Measurements from ENCODE around the gene PKHD1.
A peak's percentile ranks its signal among the peaks of the same experiment; 100 is the strongest.

Gene PKHD1

GRCh38 chr6:51626391-51626790 lies 461.0 kb downstream of the PKHD1 start:
- WGBS, 2 experiments (ENCODE audit: insufficient coverage in 2 of 2), result no CpG with 5 or more reads among the region's 1 CpG
- H3K9me3 ChIP-seq (ENCODE audit: control insufficient read depth, low read length), result no peaks in the 10 kb centered on the region

GRCh38 chr6:51625566-51625965 lies 461.8 kb downstream of the PKHD1 start:
- H3K9me3 ChIP-seq (ENCODE audit: control insufficient read depth, low read length), result no peaks in the 10 kb centered on the region
- WGBS, 2 experiments (ENCODE audit: insufficient coverage in 2 of 2), result 90 to 100% methylated on average over 1 to 2 of the region's 4 CpGs

More at GRCh38 chr6:51626391-51626790, 461.0 kb downstream of the PKHD1 start:
- H3K27ac ChIP-seq (ENCODE audit: low read depth, low read length, severe bottlenecking), result no peak overlapping the region
- no peak overlapping the region for H3K4me3 ChIP-seq (ENCODE audit: extremely low read depth, insufficient read depth, low read length, poor library complexity, severe bottlenecking)
- no peaks in the 10 kb centered on the region for H3K36me3 ChIP-seq (ENCODE audit: control insufficient read depth, insufficient read depth, low read length)
- no peaks in the 10 kb centered on the region for H3K4me1 ChIP-seq (ENCODE audit: control insufficient read depth, insufficient read depth, low read length, poor library complexity, severe bottlenecking)

GRCh38 chr6:51620971-51621370 lies 466.4 kb downstream of the PKHD1 start:
- Histone ChIP-seq H3K9me3 (ENCODE audit: control insufficient read depth, low read length) (no peaks in the 10 kb centered on the region), H3K4me3 (ENCODE audit: extremely low read depth, insufficient read depth, low read length, poor library complexity, severe bottlenecking) (no peak overlapping the region), H3K36me3 (ENCODE audit: control insufficient read depth, insufficient read depth, low read length) (no peaks in the 10 kb centered on the region), H3K27ac (ENCODE audit: low read depth, low read length, severe bottlenecking) (no peak overlapping the region), H3K4me1 (ENCODE audit: control insufficient read depth, insufficient read depth, low read length, poor library complexity, severe bottlenecking) (no peaks in the 10 kb centered on the region)
- WGBS, 2 experiments (ENCODE audit: insufficient coverage in 2 of 2), result no CpG with 5 or more reads among the region's 1 CpG

More at GRCh38 chr6:51625566-51625965, 461.8 kb downstream of the PKHD1 start:
- Histone ChIP-seq H3K36me3 (ENCODE audit: control insufficient read depth, insufficient read depth, low read length) (no peaks in the 10 kb centered on the region), H3K4me3 (ENCODE audit: extremely low read depth, insufficient read depth, low read length, poor library complexity, severe bottlenecking) (no peak overlapping the region), H3K27ac (ENCODE audit: low read depth, low read length, severe bottlenecking) (no peak overlapping the region), H3K4me1 (ENCODE audit: control insufficient read depth, insufficient read depth, low read length, poor library complexity, severe bottlenecking) (no peaks in the 10 kb centered on the region)

GRCh38 chr6:51619042-51619799 lies 468.2 kb downstream of the PKHD1 start:
- H3K36me3 ChIP-seq (ENCODE audit: control insufficient read depth, insufficient read depth, low read length), result no peaks in the 10 kb centered on the region
- H3K4me3 ChIP-seq (ENCODE audit: extremely low read depth, insufficient read depth, low read length, poor library complexity, severe bottlenecking), result no peak overlapping the region
- no peaks in the 10 kb centered on the region for H3K9me3 ChIP-seq (ENCODE audit: control insufficient read depth, low read length)
- no peaks in the 10 kb centered on the region for H3K4me1 ChIP-seq (ENCODE audit: control insufficient read depth, insufficient read depth, low read length, poor library complexity, severe bottlenecking)
- H3K27ac ChIP-seq (ENCODE audit: low read depth, low read length, severe bottlenecking), result no peak overlapping the region
- 81 to 95% methylated on average over 3 of the region's 6 CpGs for WGBS, 2 experiments (ENCODE audit: insufficient coverage in 2 of 2)

- Histone ChIP-seq H3K4me1 (ENCODE audit: control insufficient read depth, insufficient read depth, low read length, poor library complexity, severe bottlenecking) (no peaks in the 10 kb centered on the region), H3K9me3 (ENCODE audit: control insufficient read depth, low read length) (no peaks in the 10 kb centered on the region), H3K4me3 (ENCODE audit: extremely low read depth, insufficient read depth, low read length, poor library complexity, severe bottlenecking) (no peak overlapping the region), H3K27ac (ENCODE audit: low read depth, low read length, severe bottlenecking) (no peak overlapping the region), H3K36me3 (ENCODE audit: control insufficient read depth, insufficient read depth, low read length) (no peaks in the 10 kb centered on the region)
Measured at GRCh38 chr6:51618563-51618962, 468.9 kb downstream of the PKHD1 start.

- no peaks in the 10 kb centered on the region for H3K9me3 ChIP-seq (ENCODE audit: control insufficient read depth, low read length)
Measured at GRCh38 chr6:51617751-51618150, 469.7 kb downstream of the PKHD1 start.

GRCh38 chr6:51616243-51616642 lies 471.2 kb downstream of the PKHD1 start:
- no peaks in the 10 kb centered on the region for H3K4me1 ChIP-seq (ENCODE audit: control insufficient read depth, insufficient read depth, low read length, poor library complexity, severe bottlenecking)
- WGBS, 2 experiments (ENCODE audit: insufficient coverage in 2 of 2), result 83 to 86% methylated on average over 1 of the region's 1 CpG

More at GRCh38 chr6:51617751-51618150, 469.7 kb downstream of the PKHD1 start:
- no peaks in the 10 kb centered on the region for H3K36me3 ChIP-seq (ENCODE audit: control insufficient read depth, insufficient read depth, low read length)
- H3K4me1 ChIP-seq (ENCODE audit: control insufficient read depth, insufficient read depth, low read length, poor library complexity, severe bottlenecking), result no peaks in the 10 kb centered on the region
- WGBS, 2 experiments (ENCODE audit: insufficient coverage in 2 of 2), result 77% methylated on average over 2 of the region's 2 CpGs; no CpG with 5 or more reads in 1 of the 2 experiments
- H3K4me3 ChIP-seq (ENCODE audit: extremely low read depth, insufficient read depth, low read length, poor library complexity, severe bottlenecking), result no peak overlapping the region
- H3K27ac ChIP-seq (ENCODE audit: low read depth, low read length, severe bottlenecking), result no peak overlapping the region

GRCh38 chr6:51614725-51615124 lies 472.7 kb downstream of the PKHD1 start:
- Histone ChIP-seq H3K4me3 (ENCODE audit: extremely low read depth, insufficient read depth, low read length, poor library complexity, severe bottlenecking) (no peak overlapping the region), H3K9me3 (ENCODE audit: control insufficient read depth, low read length) (no peaks in the 10 kb centered on the region), H3K36me3 (ENCODE audit: control insufficient read depth, insufficient read depth, low read length) (no peaks in the 10 kb centered on the region), H3K4me1 (ENCODE audit: control insufficient read depth, insufficient read depth, low read length, poor library complexity, severe bottlenecking) (peaks cover 3% of the 10 kb centered on the region), H3K27ac (ENCODE audit: low read depth, low read length, severe bottlenecking) (no peak overlapping the region)

More at GRCh38 chr6:51616243-51616642, 471.2 kb downstream of the PKHD1 start:
- Histone ChIP-seq H3K36me3 (ENCODE audit: control insufficient read depth, insufficient read depth, low read length) (no peaks in the 10 kb centered on the region), H3K9me3 (ENCODE audit: control insufficient read depth, low read length) (no peaks in the 10 kb centered on the region), H3K4me3 (ENCODE audit: extremely low read depth, insufficient read depth, low read length, poor library complexity, severe bottlenecking) (no peak overlapping the region), H3K27ac (ENCODE audit: low read depth, low read length, severe bottlenecking) (no peak overlapping the region)

- no peak overlapping the region for H3K4me3 ChIP-seq (ENCODE audit: extremely low read depth, insufficient read depth, low read length, poor library complexity, severe bottlenecking)
- no peaks in the 10 kb centered on the region for H3K9me3 ChIP-seq (ENCODE audit: control insufficient read depth, low read length)
- H3K4me1 ChIP-seq (ENCODE audit: control insufficient read depth, insufficient read depth, low read length, poor library complexity, severe bottlenecking), result peaks cover 8% of the 10 kb centered on the region
- WGBS, 2 experiments (ENCODE audit: insufficient coverage in 2 of 2), result 90 to 100% methylated on average over 1 to 2 of the region's 3 CpGs
- H3K27ac ChIP-seq (ENCODE audit: low read depth, low read length, severe bottlenecking), result no peak overlapping the region
- H3K36me3 ChIP-seq (ENCODE audit: control insufficient read depth, insufficient read depth, low read length), result no peaks in the 10 kb centered on the region
Measured at GRCh38 chr6:51613558-51613957, 473.9 kb downstream of the PKHD1 start.

- H3K9me3 ChIP-seq (ENCODE audit: control insufficient read depth, low read length), result no peaks in the 10 kb centered on the region
- H3K36me3 ChIP-seq (ENCODE audit: control insufficient read depth, insufficient read depth, low read length), result no peaks in the 10 kb centered on the region
- peaks cover 8% of the 10 kb centered on the region for H3K4me1 ChIP-seq (ENCODE audit: control insufficient read depth, insufficient read depth, low read length, poor library complexity, severe bottlenecking)
- H3K27ac ChIP-seq (ENCODE audit: low read depth, low read length, severe bottlenecking), result peak overlapping the region; percentile 83
- 81 to 100% methylated on average over 2 to 3 of the region's 4 CpGs for WGBS, 2 experiments (ENCODE audit: insufficient coverage in 2 of 2)
- H3K4me3 ChIP-seq (ENCODE audit: extremely low read depth, insufficient read depth, low read length, poor library complexity, severe bottlenecking), result no peak overlapping the region
Measured at GRCh38 chr6:51608932-51609331, 478.5 kb downstream of the PKHD1 start.

- H3K9me3 ChIP-seq (ENCODE audit: control insufficient read depth, low read length), result no peaks in the 10 kb centered on the region
- H3K36me3 ChIP-seq (ENCODE audit: control insufficient read depth, insufficient read depth, low read length), result no peaks in the 10 kb centered on the region
- WGBS, 2 experiments (ENCODE audit: insufficient coverage in 2 of 2), result no CpG with 5 or more reads among the region's 3 CpGs
- H3K4me3 ChIP-seq (ENCODE audit: extremely low read depth, insufficient read depth, low read length, poor library complexity, severe bottlenecking), result no peak overlapping the region
- H3K27ac ChIP-seq (ENCODE audit: low read depth, low read length, severe bottlenecking), result no peak overlapping the region
- H3K4me1 ChIP-seq (ENCODE audit: control insufficient read depth, insufficient read depth, low read length, poor library complexity, severe bottlenecking), result peaks cover 8% of the 10 kb centered on the region
Measured at GRCh38 chr6:51608383-51608782, 479.0 kb downstream of the PKHD1 start.
